Osteoblast (primary cell): Measurements from ENCODE around the gene ADAMTSL2. TPM values are rescaled to one million over a fixed set of nuclear protein-coding genes. Genes with fewer than 3 reads are reported as not detected.

Experiments
- DNase-seq: peaks from one replicate; pipeline ENCODE4 v3.0.0; 2011; ENCODE audit warnings: low spot score, mixed read lengths; ENCODE audit not compliant: insufficient read length; ENCODE audit errors: missing footprints
- H2AFZ ChIP-seq: 2 replicates; pipeline ENCODE4 v1.6.0; 2011; ENCODE audit warnings: mild to moderate bottlenecking, low read length
- H3K27ac ChIP-seq: 2 replicates; pipeline ENCODE4 v1.5.1; 2011; ENCODE audit warnings: mild to moderate bottlenecking, low read depth, low read length, moderate library complexity
- H3K27me3 ChIP-seq: 2 replicates; pipeline ENCODE4 v1.6.0; 2012; ENCODE audit warnings: mild to moderate bottlenecking, control low read depth, inconsistent platforms, low read length, moderate library complexity; ENCODE audit not compliant: insufficient read depth
- H3K36me3 ChIP-seq: 2 replicates; pipeline ENCODE4 v1.5.1; 2011; ENCODE audit warnings: mild to moderate bottlenecking, low read length, control low read depth, moderate library complexity; ENCODE audit not compliant: insufficient read depth
- H3K4me1 ChIP-seq: 2 replicates; pipeline ENCODE4 v1.5.1; 2011; ENCODE audit warnings: mild to moderate bottlenecking, low read length, control low read depth, moderate library complexity; ENCODE audit not compliant: insufficient read depth
- H3K4me2 ChIP-seq: 2 replicates; pipeline ENCODE4 v1.6.0; 2011; ENCODE audit warnings: mild to moderate bottlenecking, low read length; ENCODE audit not compliant: insufficient read depth
- H3K4me3 ChIP-seq: fragments of 200-600 bp; sonication (generic); 3 replicates; pipeline ENCODE4 v1.5.1; 2012; ENCODE audit warnings: mild to moderate bottlenecking, low read length, inconsistent platforms; ENCODE audit not compliant: insufficient read depth
- H3K79me2 ChIP-seq: 2 replicates; pipeline ENCODE4 v1.6.0; 2012; ENCODE audit warnings: mild to moderate bottlenecking, low read length, control low read depth, inconsistent platforms; ENCODE audit not compliant: insufficient read depth
- H3K9me3 ChIP-seq: 2 replicates; pipeline ENCODE4 v1.5.1; 2011; ENCODE audit warnings: low read depth, low read length, control low read depth
- H4K20me1 ChIP-seq: 2 replicates; pipeline ENCODE4 v1.6.0; 2012; ENCODE audit warnings: mild to moderate bottlenecking, low read length, control low read depth; ENCODE audit not compliant: insufficient read depth
- CTCF ChIP-seq: IDR thresholded peaks from 2 replicates; pipeline ENCODE4 v1.5.1; 2011; ENCODE audit warnings: mild to moderate bottlenecking, low read depth, low read length, moderate library complexity; ENCODE audit errors: extremely low read depth
- total RNA-seq: library from RNA; depleted of rRNA; stranded (reverse); fragments of >200 nt; gene quantifications from 2 replicates; pipeline ENCODE4 v1.2.3, GENCODE V29; 2012

The ADAMTSL2 gene
- total RNA-seq, 1 donor: under 0.01 TPM

- no peak for TF ChIP-seq CTCF
- H3K4me2 ChIP-seq: no peak overlapping the region
Observed at GRCh38 chr9:133499132-133499891, 35.2 kb upstream of the ADAMTSL2 start.

DNA sequence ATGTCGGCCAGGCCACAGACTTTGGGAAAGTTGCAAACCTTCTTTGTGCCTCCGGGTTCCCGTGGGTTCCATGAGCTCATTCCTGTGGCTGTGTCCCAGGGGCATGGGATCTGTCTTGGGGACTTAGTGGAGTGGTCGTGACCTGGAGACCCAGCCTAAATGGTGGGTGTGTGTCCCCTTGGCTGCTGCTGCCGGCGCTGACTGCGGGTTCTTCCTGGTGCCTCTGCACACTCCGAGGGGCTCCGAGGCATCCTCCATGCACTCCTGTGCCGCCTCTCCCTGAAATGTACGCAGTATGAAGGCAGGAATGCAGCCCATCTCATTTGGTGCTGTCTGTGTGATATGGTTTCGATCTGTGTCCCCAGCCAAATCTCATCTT is 34.6 kb upstream of the ADAMTSL2 start:
- peak; percentile 8 for DNase-seq
- Histone ChIP-seq H3K9me3 (peaks cover 1% of the 10 kb centered on the region), H3K36me3 (no peaks in the 10 kb centered on the region), H2AFZ (no peak overlapping the region), H3K4me1 (no peaks in the 10 kb centered on the region), H3K27me3 (peaks cover 14% of the 10 kb centered on the region), H4K20me1 (no peaks in the 10 kb centered on the region), H3K4me2 (no peak overlapping the region), H3K79me2 (no peaks in the 10 kb centered on the region), H3K27ac (no peak overlapping the region), H3K4me3 (no peak overlapping the region)
- no peak for TF ChIP-seq CTCF

More at GRCh38 chr9:133499132-133499891, 35.2 kb upstream of the ADAMTSL2 start:
- Histone ChIP-seq H3K27me3 (peaks cover 14% of the 10 kb centered on the region), H3K36me3 (no peaks in the 10 kb centered on the region), H3K9me3 (peaks cover 1% of the 10 kb centered on the region), H3K4me1 (no peaks in the 10 kb centered on the region), H4K20me1 (no peaks in the 10 kb centered on the region), H3K27ac (no peak overlapping the region), H3K79me2 (no peaks in the 10 kb centered on the region), H2AFZ (no peak overlapping the region), H3K4me3 (no peak overlapping the region)
- DNase-seq: peak; percentile 80

- H2AFZ ChIP-seq: no peak overlapping the region
- H3K27ac ChIP-seq: no peak overlapping the region
- peaks cover 13% of the 10 kb centered on the region for H3K27me3 ChIP-seq
- no peak overlapping the region for H3K4me2 ChIP-seq
- no peaks in the 10 kb centered on the region for H3K36me3 ChIP-seq
- H4K20me1 ChIP-seq: no peaks in the 10 kb centered on the region
- no peak for DNase-seq
- H3K4me3 ChIP-seq: no peak overlapping the region
- no peaks in the 10 kb centered on the region for H3K79me2 ChIP-seq
- no peak for TF ChIP-seq CTCF
- H3K4me1 ChIP-seq: peaks cover 18% of the 10 kb centered on the region
- peaks cover 1% of the 10 kb centered on the region for H3K9me3 ChIP-seq
Observed at GRCh38 chr9:133502112-133502511, 32.4 kb upstream of the ADAMTSL2 start.

DNA sequence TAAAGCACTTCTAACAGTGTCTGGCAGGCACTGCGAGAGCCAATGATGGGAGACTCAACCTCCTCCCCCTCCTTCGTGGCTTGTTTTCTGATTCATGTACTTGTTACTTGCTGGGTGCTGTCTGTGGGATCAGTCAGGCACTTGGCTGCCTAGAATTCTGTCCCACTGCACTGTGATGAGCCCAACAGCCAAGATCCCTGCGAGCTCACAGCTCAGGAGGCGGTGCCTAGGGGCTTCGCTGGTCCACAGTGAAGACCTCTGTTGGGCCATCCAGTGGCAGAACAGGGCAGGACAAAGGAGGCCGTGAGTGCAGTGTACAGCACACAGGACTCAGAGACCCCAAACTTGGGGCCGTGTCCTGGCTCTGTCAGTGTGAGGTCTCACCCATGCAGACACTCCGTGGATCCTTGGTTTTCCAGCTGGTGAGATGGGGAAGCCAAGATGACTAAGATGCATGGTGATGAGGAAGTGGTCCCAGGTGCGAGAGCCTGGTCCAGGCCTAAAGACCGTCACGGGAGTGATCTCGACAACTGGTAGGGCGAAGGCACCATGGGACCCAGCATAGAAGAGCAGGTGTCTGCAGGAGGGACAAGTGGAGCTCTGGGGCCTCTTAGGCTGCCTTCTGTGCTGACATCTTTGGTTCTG is 29.2 kb upstream of the ADAMTSL2 start:
- Histone ChIP-seq H3K27me3 (no peaks in the 10 kb centered on the region), H3K27ac (peak overlapping the region; percentile 88), H2AFZ (peak overlapping the region; percentile 4), H3K4me3 (peak overlapping the region; percentile 0), H3K36me3 (no peaks in the 10 kb centered on the region), H4K20me1 (no peaks in the 10 kb centered on the region), H3K4me2 (peak overlapping the region; percentile 39), H3K4me1 (peaks cover 35% of the 10 kb centered on the region), H3K9me3 (peaks cover 1% of the 10 kb centered on the region), H3K79me2 (no peaks in the 10 kb centered on the region)
- TF ChIP-seq CTCF: no peak
- DNase-seq: peak; percentile 93
